Vagina (tissue), 2 donors: ENCODE measurements around the gene MEGF6.

Source experiments
- POLR2A ChIP-seq, 2 donors: fragments of 450-650 bp; IDR thresholded peaks; one replicate each; pipeline ENCODE4 v1.6.1; 2017; ENCODE audit warnings: antibody characterized with exemption in 2 of 2, mild to moderate bottlenecking in 2 of 2, moderate library complexity in 2 of 2
- TF ChIP-seq, protein P1 (sequence below), 3 experiments: fragments of 450-650 bp in 2 of 3; fragments of 200-600 bp in 1 of 3; sonication (generic) in 1 of 3; IDR thresholded peaks; one replicate each; pipeline ENCODE4 v1.5.1; 2017 to 2019; ENCODE audit warnings: antibody characterized with exemption in 3 of 3, mild to moderate bottlenecking in 2 of 3, moderate library complexity in 2 of 3

DNA sequence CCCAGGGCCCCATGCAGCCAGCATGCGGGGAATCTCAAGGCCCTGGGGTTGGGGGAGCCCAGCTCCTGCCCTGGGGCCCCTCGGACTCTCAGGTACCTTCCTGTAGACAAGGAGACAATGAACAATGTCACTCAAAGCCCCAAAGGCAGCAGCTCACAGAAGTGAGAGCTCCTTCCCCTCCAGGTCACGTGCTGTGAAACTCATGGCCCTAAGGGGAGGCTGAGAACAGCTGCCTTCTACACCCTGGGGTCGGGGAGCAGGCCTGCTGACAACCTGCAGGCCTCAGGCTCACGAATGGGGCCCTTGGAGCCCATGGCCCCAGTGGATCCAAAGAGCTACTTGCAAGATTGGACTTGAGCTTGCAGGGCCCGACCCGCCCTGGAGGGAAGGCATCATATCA, 3.2 kb downstream of the MEGF6 start:
- TF ChIP-seq, protein P1, sequence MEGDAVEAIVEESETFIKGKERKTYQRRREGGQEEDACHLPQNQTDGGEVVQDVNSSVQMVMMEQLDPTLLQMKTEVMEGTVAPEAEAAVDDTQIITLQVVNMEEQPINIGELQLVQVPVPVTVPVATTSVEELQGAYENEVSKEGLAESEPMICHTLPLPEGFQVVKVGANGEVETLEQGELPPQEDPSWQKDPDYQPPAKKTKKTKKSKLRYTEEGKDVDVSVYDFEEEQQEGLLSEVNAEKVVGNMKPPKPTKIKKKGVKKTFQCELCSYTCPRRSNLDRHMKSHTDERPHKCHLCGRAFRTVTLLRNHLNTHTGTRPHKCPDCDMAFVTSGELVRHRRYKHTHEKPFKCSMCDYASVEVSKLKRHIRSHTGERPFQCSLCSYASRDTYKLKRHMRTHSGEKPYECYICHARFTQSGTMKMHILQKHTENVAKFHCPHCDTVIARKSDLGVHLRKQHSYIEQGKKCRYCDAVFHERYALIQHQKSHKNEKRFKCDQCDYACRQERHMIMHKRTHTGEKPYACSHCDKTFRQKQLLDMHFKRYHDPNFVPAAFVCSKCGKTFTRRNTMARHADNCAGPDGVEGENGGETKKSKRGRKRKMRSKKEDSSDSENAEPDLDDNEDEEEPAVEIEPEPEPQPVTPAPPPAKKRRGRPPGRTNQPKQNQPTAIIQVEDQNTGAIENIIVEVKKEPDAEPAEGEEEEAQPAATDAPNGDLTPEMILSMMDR (IDR thresholded peaks at IDR 0.05) = no peak
- TF ChIP-seq POLR2A (IDR thresholded peaks at IDR 0.05) = no peak
